Measurements from ENCODE around the gene STARD9.
"Not testable (repeated sequence)": the region's sequence is repeated elsewhere in the genome, so short reads cannot be mapped to it uniquely, and the experiment has no call there.

The STARD9 gene

GRCh38 chr15:42632105-42632675 lies 56.8 kb downstream of the STARD9 start:
- DNase-seq, result no peak

GRCh38 chr15:42640109-42640508 lies 64.7 kb downstream of the STARD9 start:
- no peak for DNase-seq

GRCh38 chr15:42650208-42651066 lies 75.0 kb downstream of the STARD9 start:
- no peak for DNase-seq

- no peak for DNase-seq
These were observed 90.4 kb downstream of the STARD9 start for GRCh38 chr15:42665827-42666226.

- no peak for DNase-seq
These were observed 92.4 kb downstream of the STARD9 start for GRCh38 chr15:42667855-42668254.

- DNase-seq, result no peak
These were observed 95.0 kb downstream of the STARD9 start for GRCh38 chr15:42670451-42670850.

- no peak for DNase-seq
These were observed 97.0 kb downstream of the STARD9 start for GRCh38 chr15:42672444-42672843.

GRCh38 chr15:42674472-42674871 lies 99.1 kb downstream of the STARD9 start:
- DNase-seq, result no peak

- DNase-seq, result no peak
These were observed 99.6 kb downstream of the STARD9 start for GRCh38 chr15:42675021-42675420.

GRCh38 chr15:42679285-42680141 lies 104.1 kb downstream of the STARD9 start:
- no peak for DNase-seq

- DNase-seq, result not testable (repeated sequence)
These were observed 104.7 kb downstream of the STARD9 start for GRCh38 chr15:42680142-42680482.

GRCh38 chr15:42681119-42681518 lies 105.7 kb downstream of the STARD9 start:
- no peak for DNase-seq

GRCh38 chr15:42686281-42686680 lies 110.9 kb downstream of the STARD9 start:
- DNase-seq, result no peak

- DNase-seq, result no peak
These were observed 112.3 kb downstream of the STARD9 start for GRCh38 chr15:42687740-42688139.

GRCh38 chr15:42688301-42688700 lies 112.9 kb downstream of the STARD9 start:
- DNase-seq, result no peak

- no peak for DNase-seq
These were observed 115.9 kb downstream of the STARD9 start for GRCh38 chr15:42691308-42691707.

GRCh38 chr15:42691770-42692169 lies 116.4 kb downstream of the STARD9 start:
- DNase-seq, result no peak

- no peak for DNase-seq
These were observed 117.1 kb downstream of the STARD9 start for GRCh38 chr15:42692536-42692935.

- DNase-seq, result no peak
These were observed 117.6 kb downstream of the STARD9 start for GRCh38 chr15:42692997-42693396.

- no peak for DNase-seq
These were observed 118.1 kb downstream of the STARD9 start for GRCh38 chr15:42693496-42693895.

- DNase-seq, result no peak
These were observed 118.5 kb downstream of the STARD9 start for GRCh38 chr15:42693942-42694341.

GRCh38 chr15:42694398-42694797 lies 119.0 kb downstream of the STARD9 start:
- no peak for DNase-seq

GRCh38 chr15:42695527-42696071 lies 120.2 kb downstream of the STARD9 start:
- no peak for DNase-seq

All from NCI-H1417 treated with DMSO at 0.1 percent for 48 hours (cell line).